NT2/D1 (cell line): ENCODE measurements around the gene PHF13.

Source experiments
- YY1 ChIP-seq: IDR thresholded peaks from 2 replicates; pipeline ENCODE4 v1.6.1; 2011; ENCODE audit not compliant: insufficient read length, insufficient read depth
- ZNF274 ChIP-seq: IDR thresholded peaks from 2 replicates; pipeline ENCODE4 v1.6.1; 2011; ENCODE audit warnings: mild to moderate bottlenecking, low read depth, low read length

GRCh38 chr1:6597777-6598131, 15.8 kb upstream of the PHF13 start:
- TF ChIP-seq ZNF274 = no peak
- TF ChIP-seq YY1 = no peak
